ENCODE results near the gene PF4V1.

Gene PF4V1

GRCh38 chr4:73891326-73891725 is 38.2 kb downstream of the PF4V1 start:
- H3K27ac ChIP-seq (ENCODE audit: low read length), result no peak overlapping the region
- H2AFZ ChIP-seq (ENCODE audit: low read length), result no peak overlapping the region
- H3K27me3 ChIP-seq (replicated peaks; ENCODE audit: insufficient read depth, low read length), result no peaks in the 10 kb centered on the region
- H3K9ac ChIP-seq (ENCODE audit: low read length), result no peak overlapping the region
- no peaks in the 10 kb centered on the region for H3K9me2 ChIP-seq (replicated peaks; ENCODE audit: insufficient read depth, low read length)
- H3K9me3 ChIP-seq (replicated peaks; ENCODE audit: insufficient read depth, low read length), result no peaks in the 10 kb centered on the region
- no peaks in the 10 kb centered on the region for H3K36me3 ChIP-seq (replicated peaks; ENCODE audit: insufficient read depth, low read length)
- no peaks in the 10 kb centered on the region for H4K20me1 ChIP-seq (ENCODE audit: insufficient read depth, low read length)
- no peak overlapping the region for H3K4me3 ChIP-seq (ENCODE audit: low read length)
- H3K4me1 ChIP-seq (ENCODE audit: low read length), result peaks cover 12% of the 10 kb centered on the region
- H3K79me2 ChIP-seq (ENCODE audit: low read length), result no peaks in the 10 kb centered on the region
- DNase-seq, result no peak
- H3F3A ChIP-seq (ENCODE audit: insufficient read depth, low read length), result no peaks in the 10 kb centered on the region
- no peak for TF ChIP-seq EZH2phosphoT487 (IDR thresholded peaks at IDR 0.05; ENCODE audit: low read length)
- no peak for TF ChIP-seq EZH2 (optimal IDR thresholded peaks at IDR 0.05; ENCODE audit: low read depth, low read length)
- TF ChIP-seq CTCF (IDR thresholded peaks at IDR 0.05; ENCODE audit: low read length), result no peak
- no peak overlapping the region for H3K4me2 ChIP-seq (ENCODE audit: low read depth, low read length)

GRCh38 chr4:73891739-73892405 is 38.8 kb downstream of the PF4V1 start:
- Histone ChIP-seq H2AFZ (ENCODE audit: low read length) (no peak overlapping the region), H3K4me3 (ENCODE audit: low read length) (no peak overlapping the region), H3K4me2 (ENCODE audit: low read depth, low read length) (no peak overlapping the region), H3K9me2 (replicated peaks; ENCODE audit: insufficient read depth, low read length) (no peaks in the 10 kb centered on the region), H3K79me2 (ENCODE audit: low read length) (no peaks in the 10 kb centered on the region), H3K36me3 (replicated peaks; ENCODE audit: insufficient read depth, low read length) (no peaks in the 10 kb centered on the region), H4K20me1 (ENCODE audit: insufficient read depth, low read length) (no peaks in the 10 kb centered on the region), H3F3A (ENCODE audit: insufficient read depth, low read length) (no peaks in the 10 kb centered on the region), H3K9me3 (replicated peaks; ENCODE audit: insufficient read depth, low read length) (no peaks in the 10 kb centered on the region), H3K4me1 (ENCODE audit: low read length) (peaks cover 12% of the 10 kb centered on the region), H3K27ac (ENCODE audit: low read length) (no peak overlapping the region), H3K27me3 (replicated peaks; ENCODE audit: insufficient read depth, low read length) (no peaks in the 10 kb centered on the region), H3K9ac (ENCODE audit: low read length) (no peak overlapping the region)
- TF ChIP-seq EZH2 (optimal IDR thresholded peaks at IDR 0.05; ENCODE audit: low read depth, low read length) (no peak), EZH2phosphoT487 (IDR thresholded peaks at IDR 0.05; ENCODE audit: low read length) (no peak), CTCF (IDR thresholded peaks at IDR 0.05; ENCODE audit: low read length) (no peak)
- no peak for DNase-seq

- Histone ChIP-seq H3K4me3 (ENCODE audit: low read length) (no peak overlapping the region), H3K9ac (ENCODE audit: low read length) (no peak overlapping the region), H3K27ac (ENCODE audit: low read length) (no peak overlapping the region), H2AFZ (ENCODE audit: low read length) (no peak overlapping the region), H3F3A (ENCODE audit: insufficient read depth, low read length) (no peaks in the 10 kb centered on the region), H3K27me3 (replicated peaks; ENCODE audit: insufficient read depth, low read length) (no peaks in the 10 kb centered on the region), H3K9me2 (replicated peaks; ENCODE audit: insufficient read depth, low read length) (no peaks in the 10 kb centered on the region), H3K4me1 (ENCODE audit: low read length) (peaks cover 12% of the 10 kb centered on the region), H3K36me3 (replicated peaks; ENCODE audit: insufficient read depth, low read length) (no peaks in the 10 kb centered on the region), H4K20me1 (ENCODE audit: insufficient read depth, low read length) (no peaks in the 10 kb centered on the region), H3K9me3 (replicated peaks; ENCODE audit: insufficient read depth, low read length) (no peaks in the 10 kb centered on the region), H3K4me2 (ENCODE audit: low read depth, low read length) (peak overlapping the region; percentile 7; the same call in 1 of the 2 replicates), H3K79me2 (ENCODE audit: low read length) (no peaks in the 10 kb centered on the region)
- DNase-seq, result no peak
- TF ChIP-seq CTCF (IDR thresholded peaks at IDR 0.05; ENCODE audit: low read length), result no peak
- no peak for TF ChIP-seq EZH2phosphoT487 (IDR thresholded peaks at IDR 0.05; ENCODE audit: low read length)
Observed at GRCh38 chr4:73892966-73893365, 39.9 kb downstream of the PF4V1 start.

Measured in MM.1S (cell line).